HG03066 (cell line): ENCODE results near the gene FAM120B.
A peak's percentile ranks its signal among the peaks of the same experiment; 100 is the strongest.
"Not testable (repeated sequence)": the region's sequence is repeated elsewhere in the genome, so short reads cannot be mapped to it uniquely, and the experiment has no call there.

Experiments used
- ATAC-seq: cut with Tn5 transposase; IDR thresholded peaks from one replicate; pipeline ENCODE4 v1.9.1; 2021; ENCODE audit warnings: low read depth; ENCODE audit not compliant: unreplicated experiment

Gene FAM120B

DNA sequence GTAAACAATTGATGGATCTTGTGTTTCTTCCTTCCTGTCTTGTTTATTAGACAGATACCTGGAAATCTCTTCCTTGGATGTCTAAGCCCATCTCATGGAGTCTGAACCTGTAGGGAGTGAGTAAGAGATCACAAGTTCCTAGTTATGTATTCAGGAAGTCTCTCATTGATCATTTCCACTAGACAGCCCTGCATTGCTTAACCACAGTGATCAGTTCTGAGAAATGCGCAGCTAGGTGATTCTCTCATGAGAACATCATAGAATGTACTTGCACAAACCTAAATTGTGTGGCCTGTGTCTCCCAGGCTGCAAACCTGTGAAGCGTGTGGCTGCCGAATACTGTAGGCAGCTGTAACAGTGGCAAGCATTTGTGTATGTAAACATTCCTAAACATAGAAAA, 39.1 kb downstream of the FAM120B start:
- no peak for ATAC-seq

DNA sequence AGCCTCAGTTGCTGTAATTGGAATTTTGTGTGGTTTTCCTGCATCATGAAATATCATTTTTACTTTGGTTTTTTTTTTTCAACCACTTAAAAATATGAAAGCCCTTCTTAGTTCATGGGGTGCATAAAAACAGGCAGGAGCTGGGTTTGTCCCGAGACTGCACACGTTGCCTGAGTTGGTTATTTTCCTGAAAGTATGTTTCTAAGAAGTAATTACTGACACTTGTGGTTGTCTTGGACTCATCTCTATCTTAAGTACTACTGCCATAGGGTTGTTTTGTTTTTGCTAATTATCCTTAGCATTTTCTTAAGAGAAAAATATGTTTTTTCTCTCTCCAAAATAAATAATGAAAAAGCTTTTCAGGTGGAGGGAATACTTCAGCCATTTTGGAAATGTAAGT, 40.1 kb downstream of the FAM120B start:
- no peak for ATAC-seq

DNA sequence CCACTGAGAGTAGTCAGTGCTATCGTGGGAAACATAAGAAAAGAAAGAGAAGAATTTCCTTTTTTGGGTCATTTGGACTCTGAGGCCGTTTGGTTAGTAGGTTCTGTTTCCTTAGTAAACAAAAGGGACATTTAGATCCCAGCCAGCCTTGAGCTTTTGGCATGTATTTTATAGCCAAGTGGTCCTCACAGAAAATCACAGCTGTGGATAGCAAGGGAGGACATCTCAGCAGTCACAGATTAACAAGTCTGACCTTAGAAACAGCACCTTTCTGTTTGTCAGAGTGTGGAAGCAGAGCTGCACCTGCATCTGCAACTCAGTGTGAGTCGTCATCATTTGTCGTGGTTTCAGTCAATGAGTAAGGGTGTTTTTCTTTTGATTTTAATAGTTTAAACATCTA, 40.5 kb downstream of the FAM120B start:
- peak; percentile 71 for ATAC-seq

DNA sequence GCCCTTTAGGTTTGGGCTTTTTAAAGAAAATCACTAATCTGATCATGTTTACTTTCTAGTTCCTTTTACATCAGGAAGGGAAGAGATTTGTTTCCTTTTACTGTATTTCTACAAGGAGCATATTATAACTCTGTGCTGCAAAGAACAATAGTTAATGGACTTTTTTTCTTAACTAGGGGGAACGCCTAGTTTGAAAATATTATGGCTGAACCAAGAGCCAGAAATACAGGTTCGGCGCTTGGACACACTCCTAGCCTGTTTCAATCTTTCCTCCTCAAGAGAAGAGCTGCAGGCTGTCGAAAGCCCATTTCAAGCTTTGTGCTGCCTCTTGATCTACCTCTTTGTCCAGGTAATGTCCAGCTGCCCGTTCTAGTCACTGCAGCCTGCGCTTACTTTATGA, 41.4 kb downstream of the FAM120B start:
- ATAC-seq, result no peak

DNA sequence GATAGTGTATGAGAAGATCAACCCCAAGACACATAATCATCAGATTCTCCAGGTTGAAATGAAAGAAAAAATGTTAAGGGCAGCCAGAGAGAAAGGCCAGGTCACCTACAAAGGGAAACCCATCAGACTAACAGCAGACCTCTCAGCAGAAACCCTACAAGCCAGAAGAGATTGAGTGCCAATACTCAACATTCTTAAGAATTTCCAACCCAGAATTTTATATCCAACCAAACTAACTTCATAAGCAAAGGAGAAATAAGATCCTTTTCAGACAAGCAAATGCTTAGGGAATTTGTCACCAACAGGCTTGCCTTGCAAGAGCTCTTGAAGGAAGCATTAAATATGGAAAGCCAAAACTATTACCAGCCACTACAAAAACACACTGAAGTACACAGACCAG, 44.9 kb downstream of the FAM120B start:
- not testable (repeated sequence) for ATAC-seq

DNA sequence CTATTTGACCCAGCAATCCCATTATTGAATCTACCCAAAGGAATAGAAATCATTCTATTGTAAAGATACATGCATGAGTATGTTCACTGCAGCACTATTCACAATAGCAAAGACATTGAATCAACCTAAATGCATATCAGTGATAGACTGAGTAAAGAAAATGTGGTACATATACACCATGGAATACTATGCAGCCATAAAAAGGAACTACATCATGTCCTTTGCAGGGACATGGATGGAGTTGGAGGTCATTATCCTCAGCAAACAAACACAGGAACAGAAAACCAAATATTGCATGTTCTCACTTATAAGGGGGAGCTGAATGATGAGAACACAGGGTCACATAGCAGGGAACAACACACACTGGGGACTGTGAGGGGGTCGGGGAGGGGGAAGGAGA, 48.6 kb downstream of the FAM120B start:
- not testable (repeated sequence) for ATAC-seq

DNA sequence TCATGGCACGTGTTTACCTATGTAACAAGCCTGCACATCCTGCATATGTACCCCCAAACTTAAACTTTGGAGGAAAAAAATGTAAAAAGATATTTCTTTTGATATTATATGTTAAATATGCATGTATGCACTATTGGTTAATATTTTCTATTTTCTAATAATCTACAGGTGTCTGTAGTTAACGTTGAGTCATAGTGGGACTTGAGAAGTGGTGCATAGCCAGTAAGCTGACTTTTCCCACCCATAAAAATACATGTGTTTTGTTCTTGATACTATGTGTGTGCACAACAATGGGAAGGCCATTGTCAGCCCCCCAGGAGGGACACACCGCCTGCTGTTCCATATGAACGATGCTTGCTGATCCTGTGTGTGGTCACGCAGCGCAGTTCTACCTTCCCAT, 49.1 kb downstream of the FAM120B start:
- ATAC-seq, result no peak

DNA sequence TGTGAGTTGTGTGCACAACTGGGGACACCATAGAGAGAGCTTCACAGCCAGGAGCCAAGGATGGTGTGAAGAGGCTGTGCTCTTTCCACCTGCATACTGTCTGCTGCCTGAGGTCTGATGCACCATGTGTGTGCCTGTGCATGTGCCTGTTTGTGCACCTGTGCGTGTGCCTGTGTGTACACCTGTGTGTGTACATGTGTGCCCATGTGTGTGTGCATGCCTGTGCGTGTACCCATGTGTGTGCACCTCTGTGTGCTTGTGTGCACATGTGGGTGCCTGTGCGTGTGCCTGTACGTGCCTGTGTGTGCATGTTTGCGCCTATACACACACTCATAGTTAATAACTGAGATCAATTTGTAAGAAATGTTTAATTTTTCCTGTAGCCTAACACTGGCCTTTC, 51.3 kb downstream of the FAM120B start:
- no peak for ATAC-seq

DNA sequence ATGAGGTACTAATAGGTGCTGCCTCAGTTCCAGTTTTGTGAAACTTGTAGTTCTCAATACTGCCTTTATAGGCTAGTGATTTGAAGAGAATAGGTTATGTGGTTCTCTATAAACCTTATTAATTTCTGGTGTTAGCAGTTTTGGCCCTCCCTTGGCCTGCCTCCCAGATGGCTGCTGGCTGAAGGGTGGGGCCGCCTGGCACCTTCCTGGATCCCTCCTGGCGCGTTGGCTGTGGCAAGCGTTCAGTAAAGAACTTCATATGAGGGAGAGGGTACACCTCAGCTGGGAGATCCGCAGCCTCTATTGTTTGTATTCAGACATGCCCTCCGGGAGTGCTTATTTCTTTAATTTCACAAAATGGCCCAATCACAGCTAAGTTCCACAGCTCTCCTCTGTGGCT, 51.9 kb downstream of the FAM120B start:
- no peak for ATAC-seq

DNA sequence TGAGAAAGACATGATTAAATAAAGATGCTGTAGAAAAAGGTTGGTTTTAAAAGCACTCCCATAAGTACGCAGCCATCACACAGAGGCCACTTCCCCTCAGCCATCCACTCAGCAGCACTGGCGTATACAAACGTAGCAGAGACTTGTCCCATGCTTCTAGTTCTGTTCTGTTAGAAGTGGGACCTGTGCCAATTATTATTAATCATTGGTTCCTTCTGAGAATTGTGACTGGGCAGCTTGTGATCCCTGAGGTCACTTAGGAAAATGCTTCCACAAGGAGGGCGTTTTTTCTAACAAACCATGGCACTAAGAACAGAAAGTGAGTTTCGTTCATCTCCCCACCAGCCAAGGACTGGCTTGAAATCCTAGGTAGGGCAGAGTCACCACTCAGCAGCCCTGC, 53.9 kb downstream of the FAM120B start:
- ATAC-seq, result no peak

DNA sequence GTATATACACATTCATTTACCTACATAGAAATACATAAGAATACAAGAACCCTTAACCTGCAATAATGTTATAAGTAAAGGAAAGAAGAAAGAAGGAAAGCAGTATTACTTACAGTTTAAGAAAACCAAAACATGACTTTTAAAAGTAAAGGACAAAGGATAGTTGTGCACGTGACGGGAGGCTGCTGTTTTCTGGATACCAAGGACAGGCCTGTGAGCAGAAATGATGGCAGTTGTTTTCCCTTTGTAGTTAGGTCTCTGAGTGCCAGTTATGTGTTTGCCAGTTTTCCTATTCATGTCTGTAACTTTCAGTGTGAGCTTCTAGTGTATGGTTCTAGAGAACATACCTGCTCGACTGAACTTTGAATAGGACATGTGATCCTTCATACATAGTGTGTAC, 54.8 kb downstream of the FAM120B start:
- ATAC-seq, result no peak

DNA sequence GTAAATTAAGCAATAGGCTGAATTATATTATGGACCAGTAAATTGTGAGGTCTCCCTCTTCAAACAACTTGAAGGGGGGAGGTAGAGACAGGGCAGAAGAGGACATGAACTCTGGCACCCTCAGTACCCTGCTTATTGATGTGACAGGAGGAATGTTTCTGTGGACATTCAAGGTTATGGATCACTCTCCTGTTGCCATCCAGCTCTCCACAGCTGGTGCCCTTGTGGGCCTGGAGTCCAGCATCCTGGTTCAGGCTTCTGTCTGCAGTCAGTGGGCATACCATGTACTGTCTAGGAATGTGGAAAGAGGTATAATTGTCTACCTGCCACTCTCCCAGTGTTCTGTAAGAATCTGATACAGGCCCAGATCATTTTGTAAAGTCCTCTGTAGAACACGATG, 55.6 kb downstream of the FAM120B start:
- ATAC-seq, result no peak

DNA sequence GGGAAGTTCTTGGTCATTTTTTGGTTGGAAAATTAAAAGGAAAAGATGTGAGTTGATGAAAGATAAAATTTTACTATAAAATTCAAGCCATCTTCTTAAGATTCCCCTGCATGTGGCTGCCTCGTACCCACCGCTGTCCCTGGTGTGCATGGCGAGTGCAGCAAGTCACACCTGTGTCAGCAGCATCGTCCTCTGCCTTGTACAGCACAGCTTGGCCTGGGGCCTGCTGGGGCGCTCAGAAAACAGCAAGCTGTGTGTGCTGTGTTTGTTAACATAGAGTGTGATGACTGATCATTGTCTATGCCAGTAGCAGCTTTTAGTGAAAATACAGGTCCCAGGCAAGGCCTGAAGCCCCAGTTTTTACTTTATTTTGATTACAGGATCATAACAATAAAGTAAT, 56.7 kb downstream of the FAM120B start:
- ATAC-seq, result no peak

DNA sequence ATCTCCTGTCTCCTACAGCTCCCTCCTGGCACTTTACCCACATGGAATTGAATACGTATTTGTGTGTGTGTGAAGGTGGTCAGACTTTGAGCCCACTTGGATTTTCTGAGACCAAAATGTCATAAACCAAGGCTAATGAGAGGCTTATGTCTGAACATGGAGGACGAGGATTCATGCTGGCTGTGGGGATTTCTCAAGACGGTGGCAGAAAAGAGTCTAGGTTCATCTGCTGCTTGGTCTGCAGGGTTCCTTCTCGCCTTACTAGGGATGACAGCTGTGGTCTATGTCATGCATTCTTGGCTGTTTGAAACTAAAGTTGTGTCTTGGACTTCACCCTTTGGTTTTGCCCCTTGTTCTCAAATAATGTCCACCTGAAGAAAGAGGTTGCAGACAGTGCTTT, 58.6 kb downstream of the FAM120B start:
- no peak for ATAC-seq

DNA sequence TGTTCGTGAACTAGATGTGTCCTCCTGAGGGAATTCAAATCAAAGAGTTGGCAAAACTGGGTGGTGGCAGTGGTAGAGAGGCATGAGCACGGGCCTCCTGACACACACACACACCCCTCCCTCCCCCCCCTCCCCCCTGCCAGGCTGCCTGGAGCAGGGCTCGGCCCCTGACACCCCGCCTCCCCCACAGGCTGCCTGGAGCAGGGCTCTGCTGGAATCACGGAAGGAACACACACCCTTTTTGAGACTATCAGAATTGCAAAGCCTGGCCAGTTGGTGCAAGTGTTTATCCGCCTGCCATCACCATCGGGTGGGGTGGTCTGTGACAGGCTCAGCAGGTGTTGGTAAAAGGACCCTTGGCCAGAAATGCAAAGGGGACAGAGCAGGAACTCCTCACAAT, 59.0 kb downstream of the FAM120B start:
- no peak for ATAC-seq

DNA sequence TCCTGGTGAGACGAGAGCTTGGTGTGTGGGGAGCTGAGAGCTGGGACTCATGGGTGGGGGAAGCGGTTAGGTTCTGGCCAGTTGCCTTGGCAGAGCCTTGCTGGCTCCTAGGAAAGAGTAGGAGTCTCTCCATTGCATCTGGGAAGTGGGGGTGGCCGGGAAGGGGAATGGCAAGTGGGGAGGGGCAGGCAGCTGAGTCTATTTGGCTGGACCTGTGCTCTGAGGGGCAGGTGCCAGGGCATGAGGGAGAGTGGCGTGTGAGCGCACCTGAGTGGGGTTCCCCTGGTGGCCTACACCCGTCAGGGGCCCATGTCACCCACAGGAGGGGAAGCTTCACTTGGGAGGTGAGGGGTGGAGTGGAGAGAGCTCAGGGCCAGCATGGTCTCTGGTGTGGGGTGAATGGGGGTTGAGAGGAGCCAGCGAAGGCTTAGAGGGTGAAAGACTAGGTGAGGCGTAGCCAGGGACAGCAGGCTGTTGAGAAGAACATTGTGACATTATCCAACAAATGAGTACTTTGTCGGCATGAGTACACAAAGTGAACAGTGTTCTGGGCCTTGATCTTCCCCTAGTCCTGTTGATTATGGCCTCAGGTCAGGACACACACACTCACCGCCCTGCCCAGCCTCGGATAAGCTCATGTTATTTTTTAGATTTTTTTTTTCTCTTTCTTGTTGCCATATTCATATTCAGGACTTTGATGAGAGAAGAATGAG, 59.8 kb downstream of the FAM120B start:
- no peak for ATAC-seq

DNA sequence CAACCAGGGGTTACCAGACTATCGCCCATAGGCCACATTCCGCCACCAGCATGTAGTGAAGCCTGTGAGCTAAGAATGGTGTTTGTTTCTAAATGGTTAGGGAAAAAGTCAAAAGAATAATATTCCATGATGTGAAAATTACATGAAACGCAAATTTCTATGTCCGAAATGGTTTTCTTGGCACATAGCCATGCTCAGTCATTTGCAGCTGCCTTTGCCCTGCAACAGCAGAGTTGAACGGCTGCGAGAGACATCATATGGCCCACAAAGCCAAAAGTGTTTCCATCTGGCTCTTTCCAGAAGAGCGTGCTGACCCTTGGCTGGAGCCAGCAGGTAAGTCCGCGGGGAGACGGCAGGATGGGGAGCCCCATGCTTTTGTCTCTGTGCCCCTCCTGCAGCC, 60.7 kb downstream of the FAM120B start:
- no peak for ATAC-seq

DNA sequence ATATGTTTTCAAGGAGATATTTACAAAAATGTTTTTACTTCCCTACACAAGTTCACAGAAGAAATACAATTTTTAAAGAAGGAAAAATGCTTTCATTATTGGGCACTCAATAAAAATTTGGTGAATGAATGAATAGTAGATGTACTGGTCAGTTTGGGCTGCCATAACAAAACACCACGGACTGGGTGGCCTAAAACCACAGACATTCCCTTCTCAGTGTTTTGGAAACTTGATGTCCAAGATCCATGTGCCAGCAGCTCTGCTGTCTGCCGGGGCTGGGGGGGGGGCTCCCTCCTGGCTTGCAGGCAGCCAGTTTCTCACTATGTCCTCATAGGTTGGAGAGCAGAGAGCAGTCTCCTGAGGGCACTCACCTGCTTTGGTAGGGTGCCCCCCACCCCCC, 62.0 kb downstream of the FAM120B start:
- ATAC-seq, result no peak

DNA sequence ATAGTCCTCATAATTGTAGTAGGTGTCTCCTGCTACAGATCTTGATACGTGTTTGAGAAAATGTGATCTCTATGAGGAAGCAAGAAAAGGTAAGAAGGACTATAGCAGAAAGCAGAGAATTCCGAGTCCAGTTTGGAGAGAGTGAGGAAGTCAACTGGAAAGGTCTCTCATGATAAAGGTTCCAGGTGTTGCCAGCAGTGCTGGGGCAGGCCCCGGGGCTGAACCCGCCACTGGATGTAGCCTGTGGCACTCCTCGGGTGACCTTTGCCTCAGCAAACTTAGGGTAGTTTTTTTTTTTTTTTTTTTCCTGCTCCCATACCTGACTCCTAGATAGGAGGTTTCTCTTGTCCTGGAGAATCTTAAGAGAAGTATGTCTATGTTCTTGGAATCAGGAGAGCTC, 62.8 kb downstream of the FAM120B start:
- ATAC-seq, result no peak

DNA sequence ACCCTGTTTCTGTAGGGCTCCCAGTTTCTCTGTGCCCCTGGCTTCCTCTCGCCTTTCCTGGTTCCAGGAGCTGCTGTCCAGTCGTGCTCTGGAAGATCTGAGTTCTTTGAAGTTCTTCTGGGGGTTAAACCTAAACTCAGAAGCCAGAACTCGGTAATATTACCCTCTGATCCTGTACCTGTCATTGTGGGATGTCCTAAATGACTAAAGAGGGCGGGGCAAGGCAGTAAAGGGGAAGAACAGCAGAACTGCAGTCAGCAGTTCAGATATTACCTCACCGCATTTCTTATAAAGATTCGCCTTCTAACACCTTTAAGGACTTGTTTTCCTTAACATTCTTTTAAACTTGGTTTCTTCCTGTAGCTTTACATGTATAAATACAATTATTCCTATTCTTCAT, 63.9 kb downstream of the FAM120B start:
- ATAC-seq, result no peak

DNA sequence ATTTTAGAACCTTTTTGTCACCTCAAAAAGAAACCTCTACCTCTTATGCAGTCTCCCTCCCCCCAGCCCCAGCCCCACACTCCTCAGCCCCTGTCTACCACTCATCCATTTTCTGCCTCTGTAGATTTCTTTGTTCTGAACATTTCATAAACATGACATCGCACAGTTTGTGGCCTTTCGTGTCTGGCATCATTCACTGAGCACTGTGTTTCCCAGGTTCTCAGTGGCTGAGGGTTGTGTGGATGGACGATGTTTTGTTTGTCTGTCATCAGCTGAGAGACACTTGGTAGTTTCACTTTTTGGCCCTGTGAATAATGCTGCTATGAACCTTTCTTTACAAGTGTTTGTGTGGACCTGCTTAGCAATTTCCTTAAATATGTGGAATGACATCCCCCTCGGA, 64.5 kb downstream of the FAM120B start:
- ATAC-seq, result no peak

DNA sequence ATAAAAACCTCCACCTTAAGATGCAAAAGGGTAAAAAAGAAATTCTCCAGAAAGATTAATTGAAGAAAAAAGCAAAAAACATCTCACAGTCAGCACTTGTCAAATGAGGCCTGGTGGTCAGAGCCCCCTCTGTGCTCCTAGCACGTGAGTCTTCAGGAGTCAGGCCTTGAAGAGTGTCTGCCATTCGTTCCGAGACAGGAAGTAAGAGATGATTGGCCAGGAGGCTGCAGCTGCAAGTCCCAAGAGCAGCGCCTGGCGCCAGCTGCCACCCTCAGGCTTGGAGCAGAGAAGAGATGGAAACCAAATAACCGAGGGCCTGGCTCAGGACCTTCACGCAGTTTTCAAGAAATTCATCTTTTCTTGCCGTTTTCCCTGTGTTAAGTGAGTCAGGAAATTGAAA, 65.0 kb downstream of the FAM120B start:
- no peak for ATAC-seq
